ENCODE measurements around the gene VPS39.

Gene VPS39, protein sequence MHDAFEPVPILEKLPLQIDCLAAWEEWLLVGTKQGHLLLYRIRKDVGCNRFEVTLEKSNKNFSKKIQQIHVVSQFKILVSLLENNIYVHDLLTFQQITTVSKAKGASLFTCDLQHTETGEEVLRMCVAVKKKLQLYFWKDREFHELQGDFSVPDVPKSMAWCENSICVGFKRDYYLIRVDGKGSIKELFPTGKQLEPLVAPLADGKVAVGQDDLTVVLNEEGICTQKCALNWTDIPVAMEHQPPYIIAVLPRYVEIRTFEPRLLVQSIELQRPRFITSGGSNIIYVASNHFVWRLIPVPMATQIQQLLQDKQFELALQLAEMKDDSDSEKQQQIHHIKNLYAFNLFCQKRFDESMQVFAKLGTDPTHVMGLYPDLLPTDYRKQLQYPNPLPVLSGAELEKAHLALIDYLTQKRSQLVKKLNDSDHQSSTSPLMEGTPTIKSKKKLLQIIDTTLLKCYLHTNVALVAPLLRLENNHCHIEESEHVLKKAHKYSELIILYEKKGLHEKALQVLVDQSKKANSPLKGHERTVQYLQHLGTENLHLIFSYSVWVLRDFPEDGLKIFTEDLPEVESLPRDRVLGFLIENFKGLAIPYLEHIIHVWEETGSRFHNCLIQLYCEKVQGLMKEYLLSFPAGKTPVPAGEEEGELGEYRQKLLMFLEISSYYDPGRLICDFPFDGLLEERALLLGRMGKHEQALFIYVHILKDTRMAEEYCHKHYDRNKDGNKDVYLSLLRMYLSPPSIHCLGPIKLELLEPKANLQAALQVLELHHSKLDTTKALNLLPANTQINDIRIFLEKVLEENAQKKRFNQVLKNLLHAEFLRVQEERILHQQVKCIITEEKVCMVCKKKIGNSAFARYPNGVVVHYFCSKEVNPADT
- long read RNA-seq, full-length matches to known transcripts: 99 of 130 reads
- long read RNA-seq, partial matches to known transcripts: 14 of 130 reads
- long read RNA-seq, other reads (novel, unspliced or antisense): 17 of 130 reads

DNA sequence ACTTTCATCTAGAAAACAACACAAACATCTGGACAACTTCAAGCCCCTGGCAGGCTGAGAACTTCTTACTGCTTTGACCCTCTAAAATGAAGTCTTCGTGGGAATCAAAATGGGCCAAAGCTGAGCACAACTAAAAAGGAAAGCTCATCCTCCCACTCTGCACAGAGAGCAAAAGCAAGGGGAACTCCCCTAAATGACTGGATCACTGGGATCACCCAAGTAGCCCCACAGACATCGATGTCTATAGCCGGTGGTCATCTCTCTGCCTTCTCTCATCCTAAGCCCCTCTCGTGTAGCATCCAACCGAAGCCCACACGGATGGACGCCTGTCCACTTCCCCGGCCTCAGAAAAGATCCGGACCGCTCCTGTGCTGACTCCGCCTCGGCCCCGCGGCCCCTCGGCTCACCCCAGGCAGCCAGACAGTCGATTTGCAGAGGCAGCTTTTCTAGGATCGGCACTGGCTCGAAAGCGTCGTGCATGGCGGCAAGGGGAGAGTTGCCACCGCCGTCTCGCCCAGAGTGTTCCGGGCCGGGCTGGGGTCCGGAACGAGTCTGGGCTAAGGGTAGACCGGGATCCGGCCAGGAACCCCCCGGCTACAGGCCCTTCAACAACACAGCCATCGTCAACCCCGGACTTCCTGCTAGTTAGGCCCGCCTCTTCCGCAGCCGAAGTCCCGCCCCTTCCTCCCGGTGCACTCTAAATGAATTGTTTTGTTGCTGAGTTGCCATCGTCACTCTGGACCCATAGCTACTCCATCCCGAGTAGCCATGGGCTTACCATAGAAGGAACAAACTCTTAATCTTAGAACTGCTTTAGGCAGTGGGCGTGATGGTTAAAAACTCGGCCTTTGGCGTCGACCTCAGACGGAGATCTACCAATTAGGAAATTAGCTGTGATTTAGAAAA lies at the start of gene VPS39:
Gene VPS39 (minus strand): TSS at position 631 of the 906 bp plus-strand sequence. CDS start 151 bp downstream, at position 480.
- peak; percentile 65 for TF ChIP-seq SPI1 (IDR thresholded peaks at IDR 0.05; ENCODE audit: borderline replicate concordance, low read depth)
- TF ChIP-seq GABPA (IDR thresholded peaks at IDR 0.05; ENCODE audit: low read depth): peak; percentile 88
- TF ChIP-seq, protein P1, sequence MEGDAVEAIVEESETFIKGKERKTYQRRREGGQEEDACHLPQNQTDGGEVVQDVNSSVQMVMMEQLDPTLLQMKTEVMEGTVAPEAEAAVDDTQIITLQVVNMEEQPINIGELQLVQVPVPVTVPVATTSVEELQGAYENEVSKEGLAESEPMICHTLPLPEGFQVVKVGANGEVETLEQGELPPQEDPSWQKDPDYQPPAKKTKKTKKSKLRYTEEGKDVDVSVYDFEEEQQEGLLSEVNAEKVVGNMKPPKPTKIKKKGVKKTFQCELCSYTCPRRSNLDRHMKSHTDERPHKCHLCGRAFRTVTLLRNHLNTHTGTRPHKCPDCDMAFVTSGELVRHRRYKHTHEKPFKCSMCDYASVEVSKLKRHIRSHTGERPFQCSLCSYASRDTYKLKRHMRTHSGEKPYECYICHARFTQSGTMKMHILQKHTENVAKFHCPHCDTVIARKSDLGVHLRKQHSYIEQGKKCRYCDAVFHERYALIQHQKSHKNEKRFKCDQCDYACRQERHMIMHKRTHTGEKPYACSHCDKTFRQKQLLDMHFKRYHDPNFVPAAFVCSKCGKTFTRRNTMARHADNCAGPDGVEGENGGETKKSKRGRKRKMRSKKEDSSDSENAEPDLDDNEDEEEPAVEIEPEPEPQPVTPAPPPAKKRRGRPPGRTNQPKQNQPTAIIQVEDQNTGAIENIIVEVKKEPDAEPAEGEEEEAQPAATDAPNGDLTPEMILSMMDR (IDR thresholded peaks at IDR 0.05; ENCODE audit: insufficient read depth, low read length): no peak
- peak; percentile 88 for TF ChIP-seq POLR2AphosphoS5 (IDR thresholded peaks at IDR 0.05; ENCODE audit: low read depth)
- TF ChIP-seq, protein P2, sequence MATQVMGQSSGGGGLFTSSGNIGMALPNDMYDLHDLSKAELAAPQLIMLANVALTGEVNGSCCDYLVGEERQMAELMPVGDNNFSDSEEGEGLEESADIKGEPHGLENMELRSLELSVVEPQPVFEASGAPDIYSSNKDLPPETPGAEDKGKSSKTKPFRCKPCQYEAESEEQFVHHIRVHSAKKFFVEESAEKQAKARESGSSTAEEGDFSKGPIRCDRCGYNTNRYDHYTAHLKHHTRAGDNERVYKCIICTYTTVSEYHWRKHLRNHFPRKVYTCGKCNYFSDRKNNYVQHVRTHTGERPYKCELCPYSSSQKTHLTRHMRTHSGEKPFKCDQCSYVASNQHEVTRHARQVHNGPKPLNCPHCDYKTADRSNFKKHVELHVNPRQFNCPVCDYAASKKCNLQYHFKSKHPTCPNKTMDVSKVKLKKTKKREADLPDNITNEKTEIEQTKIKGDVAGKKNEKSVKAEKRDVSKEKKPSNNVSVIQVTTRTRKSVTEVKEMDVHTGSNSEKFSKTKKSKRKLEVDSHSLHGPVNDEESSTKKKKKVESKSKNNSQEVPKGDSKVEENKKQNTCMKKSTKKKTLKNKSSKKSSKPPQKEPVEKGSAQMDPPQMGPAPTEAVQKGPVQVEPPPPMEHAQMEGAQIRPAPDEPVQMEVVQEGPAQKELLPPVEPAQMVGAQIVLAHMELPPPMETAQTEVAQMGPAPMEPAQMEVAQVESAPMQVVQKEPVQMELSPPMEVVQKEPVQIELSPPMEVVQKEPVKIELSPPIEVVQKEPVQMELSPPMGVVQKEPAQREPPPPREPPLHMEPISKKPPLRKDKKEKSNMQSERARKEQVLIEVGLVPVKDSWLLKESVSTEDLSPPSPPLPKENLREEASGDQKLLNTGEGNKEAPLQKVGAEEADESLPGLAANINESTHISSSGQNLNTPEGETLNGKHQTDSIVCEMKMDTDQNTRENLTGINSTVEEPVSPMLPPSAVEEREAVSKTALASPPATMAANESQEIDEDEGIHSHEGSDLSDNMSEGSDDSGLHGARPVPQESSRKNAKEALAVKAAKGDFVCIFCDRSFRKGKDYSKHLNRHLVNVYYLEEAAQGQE (IDR thresholded peaks at IDR 0.05; ENCODE audit: insufficient replicate concordance, low read depth): no peak
- H3K4me3 ChIP-seq (replicated peaks; ENCODE audit: insufficient read depth, low read length): peak within 1 kb of the TSS; percentile 80
- no peaks in the 10 kb centered on the region for H3K27me3 ChIP-seq (ENCODE audit: insufficient read depth, poor library complexity, severe bottlenecking)
- DNase-seq (ENCODE audit: low read depth in 1 of 2, low spot score in 1 of 2): peak; percentile 70 to 89
- H3K27ac ChIP-seq (replicated peaks): peak within 1 kb of the TSS; percentile 85

DNA sequence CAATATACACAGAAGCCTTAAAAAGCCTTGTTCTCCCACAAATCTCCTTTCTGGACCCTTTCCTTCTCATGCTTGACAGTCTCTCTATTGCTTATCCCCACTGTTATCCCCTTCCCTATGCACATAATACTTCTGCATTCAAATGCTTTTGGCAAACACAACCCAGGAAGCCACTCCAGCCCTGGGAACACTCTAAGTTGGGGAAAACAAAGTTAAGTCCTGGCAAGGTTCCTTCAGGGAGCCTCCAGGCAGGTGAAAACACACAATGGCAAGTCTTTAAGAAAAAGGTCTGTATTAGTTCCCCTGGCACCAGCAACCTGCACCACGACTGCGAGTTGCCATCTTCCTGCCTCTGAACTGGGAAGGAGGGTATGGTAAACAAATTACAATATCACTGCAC lies 45.2 kb upstream of the VPS39 start:
- no peak overlapping the region for H3K27ac ChIP-seq (replicated peaks)
- no peak overlapping the region for H3K4me3 ChIP-seq (replicated peaks; ENCODE audit: insufficient read depth, low read length)
- TF ChIP-seq, protein P2 (IDR thresholded peaks at IDR 0.05; ENCODE audit: insufficient replicate concordance, low read depth): no peak
- no peak for TF ChIP-seq POLR2AphosphoS5 (IDR thresholded peaks at IDR 0.05; ENCODE audit: low read depth)
- TF ChIP-seq, protein P1 (IDR thresholded peaks at IDR 0.05; ENCODE audit: insufficient read depth, low read length): no peak
- TF ChIP-seq GABPA (IDR thresholded peaks at IDR 0.05; ENCODE audit: low read depth): no peak
- no peak for TF ChIP-seq SPI1 (IDR thresholded peaks at IDR 0.05; ENCODE audit: borderline replicate concordance, low read depth)
- no peaks in the 10 kb centered on the region for H3K27me3 ChIP-seq (ENCODE audit: insufficient read depth, poor library complexity, severe bottlenecking)
- DNase-seq (ENCODE audit: low read depth in 1 of 2, low spot score in 1 of 2): no peak

DNA sequence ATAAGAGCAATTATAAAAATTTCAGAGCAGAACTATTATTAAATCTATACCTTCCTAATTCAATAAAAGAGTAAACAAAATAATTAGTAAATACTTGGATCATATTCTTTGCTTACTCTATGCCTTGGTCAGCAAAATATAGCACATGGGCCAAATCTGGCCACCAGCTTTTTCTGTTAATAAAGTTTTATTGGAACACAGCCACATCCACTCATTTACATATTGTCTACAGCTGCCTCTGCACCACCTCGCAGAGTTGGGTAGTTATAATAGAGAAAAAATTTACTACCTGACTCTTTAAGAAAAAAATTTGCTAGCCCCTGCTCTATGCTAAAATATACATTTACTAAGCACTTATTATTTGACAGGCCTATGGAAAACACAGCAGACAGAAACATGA lies 32.7 kb upstream of the VPS39 start:
- no peak for TF ChIP-seq SPI1 (IDR thresholded peaks at IDR 0.05; ENCODE audit: borderline replicate concordance, low read depth)
- no peak for TF ChIP-seq POLR2AphosphoS5 (IDR thresholded peaks at IDR 0.05; ENCODE audit: low read depth)
- TF ChIP-seq, protein P2 (IDR thresholded peaks at IDR 0.05; ENCODE audit: insufficient replicate concordance, low read depth): no peak
- TF ChIP-seq, protein P1 (IDR thresholded peaks at IDR 0.05; ENCODE audit: insufficient read depth, low read length): no peak
- no peak for TF ChIP-seq GABPA (IDR thresholded peaks at IDR 0.05; ENCODE audit: low read depth)
- no peak for DNase-seq (ENCODE audit: low read depth in 1 of 2, low spot score in 1 of 2)
- no peak overlapping the region for H3K27ac ChIP-seq (replicated peaks)

More for the DNA sequence above, 32.7 kb upstream of the VPS39 start:
- H3K27me3 ChIP-seq (ENCODE audit: insufficient read depth, poor library complexity, severe bottlenecking): no peaks in the 10 kb centered on the region
- no peak overlapping the region for H3K4me3 ChIP-seq (replicated peaks; ENCODE audit: insufficient read depth, low read length)

Data from HL-60 (cell line).